Sigmoid colon (tissue), 3 donors: ENCODE data around the gene SLC12A8.

Experiments
- POLR2A ChIP-seq, 2 donors: fragments of 450-650 bp; IDR thresholded peaks; one replicate each; pipeline ENCODE4 v1.6.1; 2016; ENCODE audit warnings: antibody characterized with exemption in 2 of 2, mild to moderate bottlenecking in 2 of 2, moderate library complexity in 2 of 2
- TF ChIP-seq, protein P1 (sequence below), 4 experiments: fragments of 450-650 bp in 3 of 4; fragments of 200-600 bp in 1 of 4; IDR thresholded peaks; one replicate each; pipeline ENCODE4 v1.5.1; 2016 to 2019; ENCODE audit warnings: antibody characterized with exemption in 4 of 4, mild to moderate bottlenecking in 3 of 4, moderate library complexity in 2 of 4

GRCh38 chr3:125219261-125219701 lies 6.7 kb upstream of the SLC12A8 start:
- TF ChIP-seq, protein P1, sequence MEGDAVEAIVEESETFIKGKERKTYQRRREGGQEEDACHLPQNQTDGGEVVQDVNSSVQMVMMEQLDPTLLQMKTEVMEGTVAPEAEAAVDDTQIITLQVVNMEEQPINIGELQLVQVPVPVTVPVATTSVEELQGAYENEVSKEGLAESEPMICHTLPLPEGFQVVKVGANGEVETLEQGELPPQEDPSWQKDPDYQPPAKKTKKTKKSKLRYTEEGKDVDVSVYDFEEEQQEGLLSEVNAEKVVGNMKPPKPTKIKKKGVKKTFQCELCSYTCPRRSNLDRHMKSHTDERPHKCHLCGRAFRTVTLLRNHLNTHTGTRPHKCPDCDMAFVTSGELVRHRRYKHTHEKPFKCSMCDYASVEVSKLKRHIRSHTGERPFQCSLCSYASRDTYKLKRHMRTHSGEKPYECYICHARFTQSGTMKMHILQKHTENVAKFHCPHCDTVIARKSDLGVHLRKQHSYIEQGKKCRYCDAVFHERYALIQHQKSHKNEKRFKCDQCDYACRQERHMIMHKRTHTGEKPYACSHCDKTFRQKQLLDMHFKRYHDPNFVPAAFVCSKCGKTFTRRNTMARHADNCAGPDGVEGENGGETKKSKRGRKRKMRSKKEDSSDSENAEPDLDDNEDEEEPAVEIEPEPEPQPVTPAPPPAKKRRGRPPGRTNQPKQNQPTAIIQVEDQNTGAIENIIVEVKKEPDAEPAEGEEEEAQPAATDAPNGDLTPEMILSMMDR (IDR thresholded peaks at IDR 0.05): no peak
- no peak for TF ChIP-seq POLR2A (IDR thresholded peaks at IDR 0.05)
